Measurements from ENCODE around the gene CKAP4.
"Not testable (repeated sequence)": the region's sequence is repeated elsewhere in the genome, so short reads cannot be mapped to it uniquely, and the experiment has no call there.

Gene CKAP4, protein sequence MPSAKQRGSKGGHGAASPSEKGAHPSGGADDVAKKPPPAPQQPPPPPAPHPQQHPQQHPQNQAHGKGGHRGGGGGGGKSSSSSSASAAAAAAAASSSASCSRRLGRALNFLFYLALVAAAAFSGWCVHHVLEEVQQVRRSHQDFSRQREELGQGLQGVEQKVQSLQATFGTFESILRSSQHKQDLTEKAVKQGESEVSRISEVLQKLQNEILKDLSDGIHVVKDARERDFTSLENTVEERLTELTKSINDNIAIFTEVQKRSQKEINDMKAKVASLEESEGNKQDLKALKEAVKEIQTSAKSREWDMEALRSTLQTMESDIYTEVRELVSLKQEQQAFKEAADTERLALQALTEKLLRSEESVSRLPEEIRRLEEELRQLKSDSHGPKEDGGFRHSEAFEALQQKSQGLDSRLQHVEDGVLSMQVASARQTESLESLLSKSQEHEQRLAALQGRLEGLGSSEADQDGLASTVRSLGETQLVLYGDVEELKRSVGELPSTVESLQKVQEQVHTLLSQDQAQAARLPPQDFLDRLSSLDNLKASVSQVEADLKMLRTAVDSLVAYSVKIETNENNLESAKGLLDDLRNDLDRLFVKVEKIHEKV

GRCh38 chr12:106247674-106248311 is at the start of gene CKAP4:
CKAP4 (minus strand) TSS chr12:106248020; CDS start chr12:106247851, 169 bp downstream.
- DNase-seq: peak; percentile 34

GRCh38 chr12:106297075-106297474 is 49.3 kb upstream of the CKAP4 start:
- DNase-seq: no peak

DNA sequence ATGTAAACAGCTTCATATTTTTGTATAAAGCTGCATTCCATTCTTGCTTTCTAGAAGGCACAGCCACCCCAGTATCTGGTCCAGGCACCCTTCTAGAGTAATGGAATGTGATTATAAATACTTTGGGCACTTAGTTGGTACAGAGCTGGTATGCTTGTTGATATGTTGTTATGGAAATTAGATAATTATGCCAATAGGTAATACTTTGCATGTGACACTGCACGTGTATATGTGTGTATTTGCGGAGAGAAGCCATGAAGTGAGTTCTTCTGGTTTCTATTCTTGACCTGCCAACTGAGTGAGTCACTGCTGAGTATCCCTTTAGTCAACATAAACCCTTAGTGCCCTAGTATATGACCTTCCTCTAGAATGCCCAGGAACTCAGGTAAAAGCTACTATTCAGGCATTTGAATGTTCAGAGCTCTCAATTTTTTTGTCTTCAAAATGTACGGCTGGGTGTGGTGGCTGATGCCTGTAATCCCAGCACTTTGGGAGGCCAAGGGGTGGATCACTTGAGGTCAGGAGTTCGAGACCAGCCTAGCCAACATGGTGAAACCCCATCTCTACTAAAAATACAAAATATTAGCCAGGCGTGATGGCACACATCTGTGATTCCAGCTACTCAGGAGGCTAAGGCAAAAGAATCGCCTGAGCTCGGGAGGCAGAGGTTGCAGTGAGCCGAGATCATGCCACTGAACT is 48.5 kb upstream of the CKAP4 start:
- no peak for DNase-seq

DNA sequence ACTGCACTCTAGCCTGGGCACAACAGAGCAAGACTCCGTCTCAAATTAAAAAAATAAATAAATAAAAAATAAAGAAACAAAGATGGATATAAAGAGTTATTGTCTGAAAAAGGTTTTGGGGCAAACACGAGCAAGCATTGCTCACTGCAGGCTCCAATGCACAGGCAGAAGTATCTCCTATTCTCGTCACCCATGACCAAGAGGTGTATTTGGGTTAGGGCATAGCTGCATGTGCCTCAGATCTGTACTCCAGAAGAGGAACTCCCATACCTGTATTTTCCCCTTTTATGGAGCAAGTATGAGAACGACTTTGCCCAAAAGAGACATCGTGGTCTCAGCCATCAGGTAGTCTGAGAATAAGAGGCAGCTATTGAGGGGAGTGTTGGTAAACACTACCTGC is 44.5 kb upstream of the CKAP4 start:
- DNase-seq: no peak

DNA sequence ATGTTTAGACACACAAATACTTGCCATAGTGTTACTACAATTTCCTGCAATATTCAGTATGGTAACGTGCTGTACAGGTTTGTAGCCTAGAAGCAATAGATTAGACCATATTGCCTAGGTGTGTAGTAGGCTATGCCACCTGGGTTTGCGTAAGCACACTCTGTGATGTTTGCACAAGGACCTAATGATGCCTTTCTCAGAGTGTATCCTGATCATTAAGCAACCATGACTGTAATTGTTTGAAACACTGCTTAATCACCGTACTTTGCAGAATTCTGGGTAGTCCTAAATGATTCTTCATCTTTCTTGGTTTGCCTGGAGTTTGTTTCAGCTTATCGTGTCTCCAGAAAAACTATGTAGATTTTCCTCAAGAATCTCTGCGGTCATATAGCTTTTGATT is 43.5 kb upstream of the CKAP4 start:
- DNase-seq: peak; percentile 81

DNA sequence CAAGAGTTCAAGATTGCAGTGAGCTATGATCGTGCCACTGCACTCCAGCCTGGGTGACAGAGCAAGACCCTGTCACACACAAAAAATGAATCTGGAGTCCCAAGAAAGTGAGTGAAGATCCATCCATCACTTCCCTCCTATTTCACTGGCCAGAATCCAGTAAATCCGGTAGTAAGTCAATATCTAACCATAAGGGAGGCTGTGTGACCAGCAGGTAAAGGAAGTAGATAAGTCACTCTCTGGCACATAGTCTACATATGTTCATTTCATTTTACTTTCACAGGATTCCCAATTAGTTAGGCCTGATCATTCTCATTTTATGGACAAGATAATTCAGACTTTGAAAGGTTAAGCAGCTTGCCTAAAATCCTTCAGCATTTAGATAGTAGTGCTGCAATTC is 42.8 kb upstream of the CKAP4 start:
- no peak for DNase-seq

- no peak for DNase-seq
These were observed 41.4 kb upstream of the CKAP4 start for GRCh38 chr12:106289196-106289681.

DNA sequence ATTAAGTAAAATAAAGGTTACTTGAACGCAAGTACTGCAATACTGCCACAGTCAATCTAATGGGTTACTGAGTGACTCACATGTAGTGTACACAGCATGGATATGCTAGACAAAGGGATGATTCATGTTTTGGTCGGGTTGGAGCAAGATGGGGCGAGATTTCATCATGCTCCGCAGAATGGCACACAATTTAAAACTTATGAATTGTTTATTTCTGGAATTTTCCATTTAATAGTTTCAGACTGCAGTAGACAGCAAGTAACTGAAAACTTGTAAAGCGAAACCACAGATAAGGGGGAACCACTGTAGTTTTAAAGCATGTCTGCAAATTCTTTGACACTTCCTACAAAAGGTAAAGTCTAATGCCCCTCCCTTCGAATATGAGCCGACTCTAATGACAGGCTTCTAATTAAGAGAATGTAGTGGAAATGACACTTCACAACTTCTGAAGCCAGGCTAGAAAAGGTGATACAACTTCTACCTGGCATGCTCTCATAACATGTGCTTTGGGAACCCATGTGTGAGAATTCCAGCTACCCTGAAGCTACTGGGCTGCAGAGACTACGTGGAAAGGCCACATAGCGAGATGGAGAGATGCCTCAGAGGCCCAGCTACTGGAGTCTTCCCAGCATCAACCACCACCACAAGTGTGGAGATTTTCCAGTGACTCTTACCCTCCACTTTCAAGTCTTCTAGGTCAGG is 40.8 kb upstream of the CKAP4 start:
- no peak for DNase-seq

GRCh38 chr12:106288101-106288493 is 40.3 kb upstream of the CKAP4 start:
- DNase-seq: no peak

DNA sequence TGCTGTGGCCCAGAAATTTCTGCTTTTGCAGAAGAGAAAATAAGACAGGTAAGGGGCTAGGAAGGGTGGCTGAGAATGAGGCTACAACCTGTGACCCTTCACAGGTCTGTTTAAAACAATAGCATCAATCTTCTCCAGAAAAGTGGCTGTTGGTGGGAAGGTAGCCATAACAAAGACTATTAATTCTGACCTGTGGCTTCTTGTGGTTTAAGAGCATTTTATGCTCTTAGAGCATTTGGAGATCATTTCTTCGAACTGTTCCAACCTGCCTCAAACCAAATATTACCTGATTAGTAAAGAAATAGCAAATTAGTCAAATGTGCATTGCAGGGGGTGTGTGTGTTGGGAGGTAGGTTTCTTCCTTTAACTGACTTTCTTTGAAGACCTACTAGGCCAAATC is 39.5 kb upstream of the CKAP4 start:
- DNase-seq: no peak

GRCh38 chr12:106286576-106287162 is 38.8 kb upstream of the CKAP4 start:
- DNase-seq: not testable (repeated sequence)

GRCh38 chr12:106285982-106286381 is 38.2 kb upstream of the CKAP4 start:
- DNase-seq: no peak

GRCh38 chr12:106284358-106285105 is 36.7 kb upstream of the CKAP4 start:
- DNase-seq: no peak

DNA sequence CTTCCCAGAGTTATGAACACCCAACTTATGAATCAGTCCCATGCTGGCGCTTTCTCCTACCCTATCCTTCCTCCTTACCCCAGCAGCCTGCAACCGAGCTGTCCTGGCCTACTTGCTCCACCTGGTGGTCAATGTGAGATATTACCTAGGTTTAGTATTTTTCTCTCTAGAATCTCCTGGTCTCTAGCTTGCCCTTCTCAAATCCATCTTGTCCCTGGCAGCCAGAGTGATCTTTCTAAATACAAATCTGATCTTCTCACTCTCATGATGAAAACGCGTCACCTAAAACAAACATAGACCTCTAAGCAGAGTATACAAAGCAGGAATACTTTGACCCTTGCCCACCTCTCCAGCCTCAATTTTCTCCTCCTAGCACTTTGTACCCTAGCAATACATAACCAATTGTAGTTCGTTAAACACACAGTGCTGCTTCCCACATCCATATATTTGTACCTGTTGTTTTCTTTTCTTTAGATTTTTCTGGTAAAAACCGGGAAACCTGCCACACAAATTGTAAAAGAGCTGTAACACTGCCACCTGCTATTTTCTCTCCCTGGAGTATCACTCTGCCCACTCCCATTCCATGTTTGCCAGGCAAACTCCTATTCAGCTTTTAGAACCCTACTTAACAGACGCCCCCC is 34.8 kb upstream of the CKAP4 start:
- no peak for DNase-seq

GRCh38 chr12:106281804-106282203 is 34.0 kb upstream of the CKAP4 start:
- DNase-seq: no peak

GRCh38 chr12:106281056-106281782 is 33.4 kb upstream of the CKAP4 start:
- DNase-seq: no peak

DNA sequence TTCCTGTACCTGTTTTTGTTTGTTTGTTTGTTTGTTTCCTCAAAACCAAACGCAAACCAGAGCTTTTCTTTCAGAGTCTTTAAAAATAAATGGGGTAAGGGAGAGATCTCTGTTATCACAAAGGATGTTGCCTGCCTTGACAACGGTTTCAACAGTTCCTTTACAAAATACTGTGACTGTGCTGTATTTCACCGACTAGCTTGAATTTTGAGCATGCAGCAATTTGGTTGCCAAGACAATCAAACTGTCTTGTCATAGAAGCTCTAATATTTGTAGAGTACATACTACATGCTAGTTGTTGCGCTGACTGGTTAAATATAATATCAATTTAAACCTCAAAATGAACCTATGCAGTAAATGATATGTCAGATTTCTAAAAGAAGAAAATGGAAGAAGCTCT is 32.3 kb upstream of the CKAP4 start:
- DNase-seq: no peak

- no peak for DNase-seq
These were observed 28.4 kb upstream of the CKAP4 start for GRCh38 chr12:106276032-106276740.

GRCh38 chr12:106275458-106275857 is 27.6 kb upstream of the CKAP4 start:
- DNase-seq: no peak
